ENCODE data around the gene GRK5.

GRK5 gene

GRCh38 chr10:119409906-119410305 is 202.5 kb downstream of the GRK5 start:
- Histone ChIP-seq H3K9me3 (ENCODE audit: control insufficient read depth in 1 of 2, low read length in 2 of 2) (no peaks in the 10 kb centered on the region), H3K27me3 (ENCODE audit: control insufficient read depth in 1 of 2, insufficient read depth in 2 of 2, low read length in 2 of 2) (no peaks in the 10 kb centered on the region), H3K4me1 (ENCODE audit: control insufficient read depth in 1 of 2, insufficient read depth in 2 of 2, low read length in 2 of 2) (peaks cover 17 to 24% of the 10 kb centered on the region in 2 donors), H3K4me3 (ENCODE audit: low read depth in 1 of 2, low read length in 2 of 2) (no peak overlapping the region), H3K9ac (ENCODE audit: low read depth in 1 of 2, low read length in 2 of 2) (no peak overlapping the region), H3K27ac (ENCODE audit: low read depth, low read length) (peak overlapping the region; percentile 70), H3K36me3 (ENCODE audit: control insufficient read depth in 1 of 2, insufficient read depth in 2 of 2, low read length in 2 of 2) (peaks cover 0 to 3% of the 10 kb centered on the region in 2 donors)

GRCh38 chr10:119410361-119411116 is 203.2 kb downstream of the GRK5 start:
- H3K9ac ChIP-seq (ENCODE audit: low read depth in 1 of 2, low read length in 2 of 2): no peak overlapping the region
- peak overlapping the region; percentile 56 for H3K27ac ChIP-seq (ENCODE audit: low read depth, low read length)
- H3K4me3 ChIP-seq (ENCODE audit: low read depth in 1 of 2, low read length in 2 of 2): no peak overlapping the region
- no peaks in the 10 kb centered on the region for H3K9me3 ChIP-seq (ENCODE audit: control insufficient read depth in 1 of 2, low read length in 2 of 2)
- H3K27me3 ChIP-seq (ENCODE audit: control insufficient read depth in 1 of 2, insufficient read depth in 2 of 2, low read length in 2 of 2): no peaks in the 10 kb centered on the region
- H3K36me3 ChIP-seq (ENCODE audit: control insufficient read depth in 1 of 2, insufficient read depth in 2 of 2, low read length in 2 of 2): peaks cover 0 to 3% of the 10 kb centered on the region in 2 donors
- peaks cover 15 to 28% of the 10 kb centered on the region in 2 donors for H3K4me1 ChIP-seq (ENCODE audit: control insufficient read depth in 1 of 2, insufficient read depth in 2 of 2, low read length in 2 of 2)

- H3K36me3 ChIP-seq (ENCODE audit: control insufficient read depth in 1 of 2, insufficient read depth in 2 of 2, low read length in 2 of 2): peaks cover 0 to 3% of the 10 kb centered on the region in 2 donors
- H3K4me3 ChIP-seq (ENCODE audit: low read depth in 1 of 2, low read length in 2 of 2): no peak overlapping the region
- H3K4me1 ChIP-seq (ENCODE audit: control insufficient read depth in 1 of 2, insufficient read depth in 2 of 2, low read length in 2 of 2): peaks cover 11 to 28% of the 10 kb centered on the region in 2 donors
- H3K27ac ChIP-seq (ENCODE audit: low read depth, low read length): peak overlapping the region; percentile 73
- H3K9ac ChIP-seq (ENCODE audit: low read depth in 1 of 2, low read length in 2 of 2): no peak overlapping the region
- H3K9me3 ChIP-seq (ENCODE audit: control insufficient read depth in 1 of 2, low read length in 2 of 2): no peaks in the 10 kb centered on the region
- no peaks in the 10 kb centered on the region for H3K27me3 ChIP-seq (ENCODE audit: control insufficient read depth in 1 of 2, insufficient read depth in 2 of 2, low read length in 2 of 2)
Observed at GRCh38 chr10:119412244-119413092, 205.1 kb downstream of the GRK5 start.

GRCh38 chr10:119413093-119413453 is 205.7 kb downstream of the GRK5 start:
- H3K36me3 ChIP-seq (ENCODE audit: control insufficient read depth in 1 of 2, insufficient read depth in 2 of 2, low read length in 2 of 2): peaks cover 0 to 3% of the 10 kb centered on the region in 2 donors
- H3K9me3 ChIP-seq (ENCODE audit: control insufficient read depth in 1 of 2, low read length in 2 of 2): no peaks in the 10 kb centered on the region
- H3K4me3 ChIP-seq (ENCODE audit: low read depth in 1 of 2, low read length in 2 of 2): no peak overlapping the region
- H3K4me1 ChIP-seq (ENCODE audit: control insufficient read depth in 1 of 2, insufficient read depth in 2 of 2, low read length in 2 of 2): peaks cover 11 to 28% of the 10 kb centered on the region in 2 donors
- H3K27me3 ChIP-seq (ENCODE audit: control insufficient read depth in 1 of 2, insufficient read depth in 2 of 2, low read length in 2 of 2): no peaks in the 10 kb centered on the region
- peak overlapping the region in 1 of 2 donors; percentile 38 for H3K9ac ChIP-seq (ENCODE audit: low read depth in 1 of 2, low read length in 2 of 2)
- peak overlapping the region; percentile 73 for H3K27ac ChIP-seq (ENCODE audit: low read depth, low read length)

GRCh38 chr10:119413471-119414080 is 206.2 kb downstream of the GRK5 start:
- H3K4me3 ChIP-seq (ENCODE audit: low read depth in 1 of 2, low read length in 2 of 2): no peak overlapping the region
- peak overlapping the region; percentile 73 for H3K27ac ChIP-seq (ENCODE audit: low read depth, low read length)
- no peaks in the 10 kb centered on the region for H3K9me3 ChIP-seq (ENCODE audit: control insufficient read depth in 1 of 2, low read length in 2 of 2)
- H3K27me3 ChIP-seq (ENCODE audit: control insufficient read depth in 1 of 2, insufficient read depth in 2 of 2, low read length in 2 of 2): no peaks in the 10 kb centered on the region
- peaks cover 11 to 28% of the 10 kb centered on the region in 2 donors for H3K4me1 ChIP-seq (ENCODE audit: control insufficient read depth in 1 of 2, insufficient read depth in 2 of 2, low read length in 2 of 2)
- H3K9ac ChIP-seq (ENCODE audit: low read depth in 1 of 2, low read length in 2 of 2): peak overlapping the region in 1 of 2 donors; percentile 38
- peaks cover 0 to 3% of the 10 kb centered on the region in 2 donors for H3K36me3 ChIP-seq (ENCODE audit: control insufficient read depth in 1 of 2, insufficient read depth in 2 of 2, low read length in 2 of 2)

- H3K4me3 ChIP-seq (ENCODE audit: low read depth in 1 of 2, low read length in 2 of 2): no peak overlapping the region
- peaks cover 0 to under 1% of the 10 kb centered on the region in 2 donors for H3K36me3 ChIP-seq (ENCODE audit: control insufficient read depth in 1 of 2, insufficient read depth in 2 of 2, low read length in 2 of 2)
- peak overlapping the region; percentile 47 for H3K27ac ChIP-seq (ENCODE audit: low read depth, low read length)
- peaks cover 11 to 28% of the 10 kb centered on the region in 2 donors for H3K4me1 ChIP-seq (ENCODE audit: control insufficient read depth in 1 of 2, insufficient read depth in 2 of 2, low read length in 2 of 2)
- H3K27me3 ChIP-seq (ENCODE audit: control insufficient read depth in 1 of 2, insufficient read depth in 2 of 2, low read length in 2 of 2): no peaks in the 10 kb centered on the region
- no peak overlapping the region for H3K9ac ChIP-seq (ENCODE audit: low read depth in 1 of 2, low read length in 2 of 2)
- no peaks in the 10 kb centered on the region for H3K9me3 ChIP-seq (ENCODE audit: control insufficient read depth in 1 of 2, low read length in 2 of 2)
Observed at GRCh38 chr10:119414081-119414611, 206.8 kb downstream of the GRK5 start.

GRCh38 chr10:119415121-119415520 is 207.8 kb downstream of the GRK5 start:
- H3K4me1 ChIP-seq (ENCODE audit: control insufficient read depth in 1 of 2, insufficient read depth in 2 of 2, low read length in 2 of 2): peaks cover 11 to 26% of the 10 kb centered on the region in 2 donors
- H3K9me3 ChIP-seq (ENCODE audit: control insufficient read depth in 1 of 2, low read length in 2 of 2): no peaks in the 10 kb centered on the region
- H3K9ac ChIP-seq (ENCODE audit: low read depth in 1 of 2, low read length in 2 of 2): no peak overlapping the region
- H3K27ac ChIP-seq (ENCODE audit: low read depth, low read length): no peak overlapping the region
- no peaks in the 10 kb centered on the region for H3K36me3 ChIP-seq (ENCODE audit: control insufficient read depth in 1 of 2, insufficient read depth in 2 of 2, low read length in 2 of 2)
- no peak overlapping the region for H3K4me3 ChIP-seq (ENCODE audit: low read depth in 1 of 2, low read length in 2 of 2)
- no peaks in the 10 kb centered on the region for H3K27me3 ChIP-seq (ENCODE audit: control insufficient read depth in 1 of 2, insufficient read depth in 2 of 2, low read length in 2 of 2)

- H3K4me1 ChIP-seq (ENCODE audit: control insufficient read depth in 1 of 2, insufficient read depth in 2 of 2, low read length in 2 of 2): peaks cover 11 to 22% of the 10 kb centered on the region in 2 donors
- H3K4me3 ChIP-seq (ENCODE audit: low read depth in 1 of 2, low read length in 2 of 2): no peak overlapping the region
- H3K36me3 ChIP-seq (ENCODE audit: control insufficient read depth in 1 of 2, insufficient read depth in 2 of 2, low read length in 2 of 2): no peaks in the 10 kb centered on the region
- no peaks in the 10 kb centered on the region for H3K27me3 ChIP-seq (ENCODE audit: control insufficient read depth in 1 of 2, insufficient read depth in 2 of 2, low read length in 2 of 2)
- H3K9ac ChIP-seq (ENCODE audit: low read depth in 1 of 2, low read length in 2 of 2): no peak overlapping the region
- no peak overlapping the region for H3K27ac ChIP-seq (ENCODE audit: low read depth, low read length)
- no peaks in the 10 kb centered on the region for H3K9me3 ChIP-seq (ENCODE audit: control insufficient read depth in 1 of 2, low read length in 2 of 2)
Observed at GRCh38 chr10:119415536-119416503, 208.4 kb downstream of the GRK5 start.

GRCh38 chr10:119416855-119417254 is 209.5 kb downstream of the GRK5 start:
- H3K27ac ChIP-seq (ENCODE audit: low read depth, low read length): no peak overlapping the region
- no peak overlapping the region for H3K4me3 ChIP-seq (ENCODE audit: low read depth in 1 of 2, low read length in 2 of 2)
- H3K9me3 ChIP-seq (ENCODE audit: control insufficient read depth in 1 of 2, low read length in 2 of 2): no peaks in the 10 kb centered on the region
- H3K9ac ChIP-seq (ENCODE audit: low read depth in 1 of 2, low read length in 2 of 2): no peak overlapping the region
- no peaks in the 10 kb centered on the region for H3K27me3 ChIP-seq (ENCODE audit: control insufficient read depth in 1 of 2, insufficient read depth in 2 of 2, low read length in 2 of 2)
- H3K4me1 ChIP-seq (ENCODE audit: control insufficient read depth in 1 of 2, insufficient read depth in 2 of 2, low read length in 2 of 2): peaks cover 16 to 22% of the 10 kb centered on the region in 2 donors
- H3K36me3 ChIP-seq (ENCODE audit: control insufficient read depth in 1 of 2, insufficient read depth in 2 of 2, low read length in 2 of 2): no peaks in the 10 kb centered on the region
